Stomach (tissue), 9 donors: Measurements from ENCODE around the gene DLL4. TPM values are rescaled to one million over a fixed set of nuclear protein-coding genes. Genes with fewer than 3 reads are reported as not detected.

ENCODE experiments used
- DNase-seq, 2 donors: peaks; one replicate each; pipeline versions ENCODE4 v3.0.0 to v3.0.0-alpha.2; 2013 to 2019
- H3K27ac ChIP-seq, 5 donors: fragments of 200-600 bp in 4 of 5; sonication (generic) in 4 of 5; one replicate each; pipeline ENCODE4 v1.5.1; 2013 to 2019; ENCODE audit warnings: mild to moderate bottlenecking in 1 of 5, moderate library complexity in 1 of 5
- H3K27me3 ChIP-seq, 3 donors: fragments of 200-600 bp; sonication (generic); one replicate each; pipeline ENCODE4 v1.5.1; 2017 to 2019; ENCODE audit warnings: mixed run types in 1 of 3
- H3K36me3 ChIP-seq, 4 donors: fragments of 200-600 bp; sonication (generic); 1 replicate in 3 of 4; 2 replicates in 1 of 4; pipeline ENCODE4 v1.5.1; 2016 to 2019
- H3K4me1 ChIP-seq, 4 donors: fragments of 200-600 bp; sonication (generic); one replicate each; pipeline ENCODE4 v1.5.1; 2016 to 2019
- H3K4me3 ChIP-seq, 4 donors: fragments of 200-600 bp; sonication (generic) in 3 of 4; one replicate each; pipeline ENCODE4 v1.5.1; 2016 to 2019; ENCODE audit warnings: mild to moderate bottlenecking in 1 of 4
- H3K9me3 ChIP-seq, 4 donors: fragments of 200-600 bp; sonication (generic); one replicate each; pipeline ENCODE4 v1.5.1; 2016 to 2019
- CTCF ChIP-seq, 7 experiments: fragments of 450-650 bp in 4 of 7; fragments of 200-600 bp in 3 of 7; sonication (generic) in 3 of 7; IDR thresholded peaks; one replicate each; pipeline ENCODE4 v1.5.1; 2016 to 2019; ENCODE audit warnings: antibody characterized with exemption in 7 of 7, control low read depth in 2 of 7, mild to moderate bottlenecking in 1 of 7
- EP300 ChIP-seq: sonication (generic); formaldehyde crosslinking; IDR thresholded peaks from one replicate; pipeline ENCODE4 v1.6.1; 2017; ENCODE audit warnings: antibody characterized with exemption
- POLR2A ChIP-seq, 4 donors: fragments of 450-650 bp; IDR thresholded peaks; one replicate each; pipeline ENCODE4 v1.6.1; 2016; ENCODE audit warnings: antibody characterized with exemption in 4 of 4, control low read depth in 2 of 4, mild to moderate bottlenecking in 1 of 4, moderate library complexity in 1 of 4
- POLR2AphosphoS5 ChIP-seq, 3 donors: sonication (generic); formaldehyde crosslinking; IDR thresholded peaks; one replicate each; pipeline ENCODE4 v1.6.1; 2016; ENCODE audit warnings: antibody characterized with exemption in 3 of 3
- WGBS, 5 donors: extraction: QIAGEN DNeasy Blood & Tissue Kit in 3 of 5; methylation state at CpG; one replicate each; pipeline versions ENCODE4 v1.1.5 to v1.1.7; 2013 to 2018; 5-methylcytosine and 5-hydroxymethylcytosine counted together
- intact Hi-C: fragments of 100-400 bp; cut with DNase I; formaldehyde crosslinking; loops from one replicate; pipeline ENCODE4 v1.15.1; 2023; ENCODE audit warnings: low total_unique reads
- polyA plus RNA-seq, 3 donors: library from polyadenylated mRNA; stranded (reverse); fragments of 200-250 nt; gene quantifications; one replicate each; pipeline ENCODE4 v1.2.3, GENCODE V29; 2013
- total RNA-seq, 5 donors: library from RNA; depleted of rRNA; stranded (reverse); fragments of >200 nt; gene quantifications; one replicate each; pipeline versions ENCODE4 v1.1.0 to v1.2.3, GENCODE V29; 2014 to 2016
- donor health status: healthy with polysubstance abuse.
- donor health status: Bipolar disorder and iron deficiency.
- donor health status: healthy.

DLL4 gene
- total and polyA plus RNA-seq, 8 donors = 0.56 to 20.0 (median 2.0) TPM

- Histone ChIP-seq H3K27ac (no peak overlapping the region), H3K4me1 (peaks cover 0 to 15% (median 11%) of the 10 kb centered on the region in 4 donors), H3K9me3 (no peaks in the 10 kb centered on the region), H3K4me3 (no peak overlapping the region), H3K36me3 (no peaks in the 10 kb centered on the region), H3K27me3 (no peaks in the 10 kb centered on the region)
- intact Hi-C loops = no loop called here
- 77 to 87% (median 83%) methylated on average over 6 to 8 of the region's 8 CpGs for WGBS, 5 donors
- TF ChIP-seq EP300 = no peak
- TF ChIP-seq POLR2A (IDR thresholded peaks at IDR 0.05) = no peak
- no peak for TF ChIP-seq POLR2AphosphoS5 (IDR thresholded peaks at IDR 0.05)
- no peak for TF ChIP-seq CTCF (IDR thresholded peaks at IDR 0.05)
- DNase-seq = no peak
Measured at GRCh38 chr15:40964006-40964405, 34.9 kb downstream of the DLL4 start.

- no peaks in the 10 kb centered on the region for H3K9me3 ChIP-seq
- peaks cover 0 to 15% (median 11%) of the 10 kb centered on the region in 4 donors for H3K4me1 ChIP-seq
- H3K27ac ChIP-seq = no peak overlapping the region
- no peak for DNase-seq
- intact Hi-C loops = no loop called here
- no peaks in the 10 kb centered on the region for H3K36me3 ChIP-seq
- WGBS, 5 donors = 76 to 89% (median 86%) methylated on average over 12 to 13 of the region's 13 CpGs
- TF ChIP-seq POLR2AphosphoS5 (IDR thresholded peaks at IDR 0.05) = no peak
- no peak for TF ChIP-seq POLR2A (IDR thresholded peaks at IDR 0.05)
- TF ChIP-seq EP300 = no peak
- TF ChIP-seq CTCF (IDR thresholded peaks at IDR 0.05) = no peak
- H3K4me3 ChIP-seq = no peak overlapping the region
- no peaks in the 10 kb centered on the region for H3K27me3 ChIP-seq
Measured at GRCh38 chr15:40964634-40965033, 35.5 kb downstream of the DLL4 start.

- Histone ChIP-seq H3K27ac (no peak overlapping the region), H3K4me3 (no peak overlapping the region), H3K9me3 (no peaks in the 10 kb centered on the region), H3K36me3 (no peaks in the 10 kb centered on the region), H3K27me3 (no peaks in the 10 kb centered on the region), H3K4me1 (peaks cover 0 to 23% (median 7%) of the 10 kb centered on the region in 4 donors)
- 74 to 76% (median 74%) methylated on average over 7 of the region's 7 CpGs for WGBS, 5 donors
- intact Hi-C loops = no loop called here
- DNase-seq = no peak
- no peak for TF ChIP-seq POLR2A (IDR thresholded peaks at IDR 0.05)
- no peak for TF ChIP-seq EP300
- TF ChIP-seq CTCF (IDR thresholded peaks at IDR 0.05) = no peak
- no peak for TF ChIP-seq POLR2AphosphoS5 (IDR thresholded peaks at IDR 0.05)
Measured at GRCh38 chr15:40968290-40969085, 39.3 kb downstream of the DLL4 start.

GRCh38 chr15:40969363-40969762 is 40.2 kb downstream of the DLL4 start:
- TF ChIP-seq CTCF (IDR thresholded peaks at IDR 0.05) (no peak), POLR2AphosphoS5 (IDR thresholded peaks at IDR 0.05) (no peak), POLR2A (IDR thresholded peaks at IDR 0.05) (no peak), EP300 (no peak)
- Histone ChIP-seq H3K4me1 (peaks cover 0 to 23% (median 7%) of the 10 kb centered on the region in 4 donors), H3K36me3 (no peaks in the 10 kb centered on the region), H3K27me3 (no peaks in the 10 kb centered on the region), H3K9me3 (no peaks in the 10 kb centered on the region), H3K27ac (no peak overlapping the region), H3K4me3 (no peak overlapping the region)
- 87 to 97% (median 94%) methylated on average over 8 of the region's 8 CpGs for WGBS, 5 donors
- intact Hi-C loops = no loop called here
- no peak for DNase-seq
